Fibroblast of lung (primary cell): ENCODE measurements around the gene LRP10.

Source experiments
- EZH2 ChIP-seq: IDR thresholded peaks from 2 replicates; pipeline ENCODE4 v1.5.1; 2012; ENCODE audit warnings: low read length, control low read depth, mild to moderate bottlenecking; ENCODE audit errors: missing control alignments
- TF ChIP-seq, protein P1 (sequence below), 2 donors: IDR thresholded peaks in 1 of 2; conservative IDR thresholded peaks in 1 of 2; 1 replicate in 1 of 2; 2 replicates in 1 of 2; pipeline ENCODE4 v1.5.1; 2011 to 2012; ENCODE audit warnings: low read length in 2 of 2, control low read depth in 1 of 2, inconsistent platforms in 1 of 2, low read depth in 1 of 2, mild to moderate bottlenecking in 1 of 2

DNA sequence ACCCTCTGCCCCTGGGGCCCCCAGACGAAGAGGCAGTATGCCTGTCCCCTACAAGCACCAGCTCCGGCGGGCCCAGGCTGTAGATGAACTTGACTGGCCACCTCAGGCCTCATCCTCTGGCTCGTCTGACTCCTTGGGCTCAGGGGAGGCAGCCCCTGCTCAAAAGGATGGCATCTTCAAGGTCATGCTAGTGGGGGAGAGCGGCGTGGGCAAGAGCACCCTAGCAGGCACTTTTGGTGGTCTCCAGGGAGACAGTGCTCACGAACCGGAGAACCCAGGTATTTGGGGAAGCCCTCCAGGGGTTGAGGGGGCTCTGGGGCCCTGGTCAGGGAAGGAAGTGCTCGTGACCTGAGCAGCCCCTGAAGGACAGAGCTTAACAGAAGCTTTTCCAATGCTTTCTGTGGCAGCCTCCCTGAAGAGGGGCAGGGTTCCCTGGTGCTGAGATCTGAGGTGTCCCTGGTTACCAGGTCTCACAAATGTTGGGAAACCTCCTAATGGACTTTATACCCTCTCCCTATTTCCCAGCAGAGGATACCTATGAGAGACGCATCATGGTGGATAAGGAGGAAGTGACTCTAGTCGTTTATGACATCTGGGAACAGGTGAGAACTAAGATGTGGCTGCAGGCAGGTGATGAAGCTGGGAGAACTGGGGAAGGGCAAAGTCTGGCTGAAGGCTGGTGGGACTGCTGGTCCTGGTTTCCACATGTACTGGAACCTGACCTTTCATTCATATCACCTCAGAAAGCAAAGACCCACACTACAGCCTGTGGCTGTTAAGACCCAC is 13.4 kb downstream of the LRP10 start:
- TF ChIP-seq, protein P1, sequence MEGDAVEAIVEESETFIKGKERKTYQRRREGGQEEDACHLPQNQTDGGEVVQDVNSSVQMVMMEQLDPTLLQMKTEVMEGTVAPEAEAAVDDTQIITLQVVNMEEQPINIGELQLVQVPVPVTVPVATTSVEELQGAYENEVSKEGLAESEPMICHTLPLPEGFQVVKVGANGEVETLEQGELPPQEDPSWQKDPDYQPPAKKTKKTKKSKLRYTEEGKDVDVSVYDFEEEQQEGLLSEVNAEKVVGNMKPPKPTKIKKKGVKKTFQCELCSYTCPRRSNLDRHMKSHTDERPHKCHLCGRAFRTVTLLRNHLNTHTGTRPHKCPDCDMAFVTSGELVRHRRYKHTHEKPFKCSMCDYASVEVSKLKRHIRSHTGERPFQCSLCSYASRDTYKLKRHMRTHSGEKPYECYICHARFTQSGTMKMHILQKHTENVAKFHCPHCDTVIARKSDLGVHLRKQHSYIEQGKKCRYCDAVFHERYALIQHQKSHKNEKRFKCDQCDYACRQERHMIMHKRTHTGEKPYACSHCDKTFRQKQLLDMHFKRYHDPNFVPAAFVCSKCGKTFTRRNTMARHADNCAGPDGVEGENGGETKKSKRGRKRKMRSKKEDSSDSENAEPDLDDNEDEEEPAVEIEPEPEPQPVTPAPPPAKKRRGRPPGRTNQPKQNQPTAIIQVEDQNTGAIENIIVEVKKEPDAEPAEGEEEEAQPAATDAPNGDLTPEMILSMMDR (conservative IDR thresholded peaks at IDR 0.05 in 1 of 2, IDR thresholded peaks at IDR 0.05 in 1 of 2; ENCODE audit: low read depth in 1 of 2, low read length in 2 of 2) = no peak
- no peak for TF ChIP-seq EZH2
